GM21367 (cell line): Measurements from ENCODE around the gene ICA1L.

Source experiments
- ATAC-seq: cut with Tn5 transposase; IDR thresholded peaks from one replicate; pipeline ENCODE4 v1.9.1; 2021; ENCODE audit not compliant: unreplicated experiment

ICA1L gene

GRCh38 chr2:202786842-202787241 is 84.7 kb downstream of the ICA1L start:
- ATAC-seq, result no peak

GRCh38 chr2:202782940-202783558 is 88.5 kb downstream of the ICA1L start:
- no peak for ATAC-seq

DNA sequence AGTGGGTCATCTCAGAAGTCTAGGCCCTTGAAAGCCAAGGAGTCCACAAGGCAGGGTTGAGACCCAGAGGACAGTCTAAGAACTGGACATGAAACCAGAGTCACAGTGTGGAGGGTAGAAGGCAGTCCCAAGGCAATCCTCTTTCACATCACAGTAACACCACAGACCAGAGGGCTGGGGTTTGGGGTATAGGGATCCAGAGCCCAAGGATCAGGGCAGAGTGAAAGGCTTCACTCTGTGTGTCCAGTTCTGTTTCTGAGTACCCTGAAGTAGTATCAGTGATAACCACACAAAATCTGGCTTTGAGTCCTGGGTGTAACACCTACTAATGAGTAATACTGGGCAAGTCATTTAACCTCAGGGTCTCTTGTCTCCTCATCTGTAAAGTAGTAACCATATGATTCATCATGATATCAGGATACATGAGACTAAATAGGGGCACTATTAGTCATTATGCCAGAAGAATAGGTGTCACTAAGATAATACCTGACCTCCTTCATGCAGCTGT is 91.0 kb downstream of the ICA1L start:
- ATAC-seq, result peak; percentile 93

DNA sequence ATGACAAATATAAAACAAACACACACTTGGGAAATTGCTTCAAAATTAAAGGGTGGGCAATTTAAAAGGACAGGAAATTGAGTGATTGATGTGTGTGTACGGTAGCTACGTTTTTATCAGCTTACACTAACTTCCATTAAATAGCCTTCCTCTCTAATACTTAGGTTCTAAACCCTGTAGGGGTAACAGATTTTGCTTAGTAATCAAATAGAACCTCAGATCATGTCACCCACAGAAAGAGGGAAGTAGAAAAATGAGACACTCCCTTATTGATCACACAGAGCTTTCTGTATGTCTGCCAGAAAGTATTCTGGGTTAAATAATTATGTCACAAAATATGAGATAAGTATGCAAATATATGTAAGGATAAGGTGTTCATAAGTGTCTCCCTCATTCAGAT is 93.3 kb downstream of the ICA1L start:
- ATAC-seq, result no peak

DNA sequence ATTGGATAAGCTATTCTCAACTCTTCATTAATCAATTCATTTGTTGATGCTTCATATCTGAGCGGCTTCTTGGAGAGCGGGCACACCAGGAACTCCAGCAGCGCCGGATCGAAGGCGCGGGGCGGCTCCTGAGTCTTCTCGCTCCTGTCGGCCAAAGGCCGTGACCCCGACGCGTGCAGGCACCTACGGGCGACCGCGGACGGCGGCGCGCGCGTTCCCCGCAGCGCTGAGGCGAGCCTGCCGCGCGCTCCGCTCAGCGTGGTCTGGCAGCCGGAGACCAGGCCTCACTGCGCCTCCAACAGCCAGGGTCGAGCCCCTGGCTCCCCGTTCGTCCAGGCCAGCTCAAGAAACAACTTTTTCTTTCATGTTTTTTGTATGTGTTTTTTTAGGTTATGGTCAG is 97.5 kb downstream of the ICA1L start:
- ATAC-seq, result no peak

- no peak for ATAC-seq
Observed at GRCh38 chr2:202773301-202773973, 98.1 kb downstream of the ICA1L start.

GRCh38 chr2:202771741-202772460 is 99.7 kb downstream of the ICA1L start:
- no peak for ATAC-seq

GRCh38 chr2:202771336-202771735 is 100.2 kb downstream of the ICA1L start:
- ATAC-seq, result no peak

GRCh38 chr2:202769201-202769600 is 102.4 kb downstream of the ICA1L start:
- ATAC-seq, result no peak

- no peak for ATAC-seq
Observed at GRCh38 chr2:202768273-202768672, 103.3 kb downstream of the ICA1L start.

DNA sequence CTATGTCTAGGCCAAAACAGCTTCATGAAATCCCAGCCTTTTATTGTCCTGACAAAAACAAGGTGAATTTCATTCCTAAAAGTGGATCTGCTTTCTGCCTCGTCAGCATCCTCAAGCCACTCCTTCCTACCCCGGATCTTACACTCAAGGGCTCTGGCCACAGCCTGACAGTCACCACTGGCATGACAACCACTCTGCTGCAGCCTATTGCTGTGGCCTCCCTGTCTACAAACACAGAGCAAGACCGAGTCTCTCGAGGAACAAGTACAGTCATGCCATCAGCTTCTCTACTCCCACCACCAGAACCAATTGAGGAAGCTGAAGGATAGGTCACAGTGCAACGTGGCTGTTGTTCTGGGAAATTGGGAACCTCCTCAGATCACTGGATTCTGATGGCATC is 106.1 kb downstream of the ICA1L start:
- no peak for ATAC-seq

GRCh38 chr2:202764991-202765390 is 106.6 kb downstream of the ICA1L start:
- ATAC-seq, result no peak

DNA sequence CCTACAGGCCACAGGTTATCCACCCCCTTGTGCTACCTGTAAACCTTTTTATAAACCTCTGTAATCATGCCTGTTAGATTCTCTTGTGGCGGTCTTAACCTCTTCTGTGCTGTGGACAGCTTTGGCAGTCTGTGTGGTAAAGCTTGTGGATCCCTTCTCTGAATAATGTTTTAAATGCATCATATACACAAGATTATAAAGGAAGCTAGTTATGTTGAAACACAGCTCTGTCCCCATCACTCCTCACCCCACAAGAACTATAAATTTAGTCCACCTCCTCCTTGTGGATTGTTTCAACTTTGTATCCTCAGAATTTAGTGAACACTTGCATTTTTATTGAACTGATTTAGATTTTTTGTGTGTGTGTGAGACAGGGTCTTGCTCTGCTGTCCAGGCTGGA is 107.7 kb downstream of the ICA1L start:
- ATAC-seq, result no peak

DNA sequence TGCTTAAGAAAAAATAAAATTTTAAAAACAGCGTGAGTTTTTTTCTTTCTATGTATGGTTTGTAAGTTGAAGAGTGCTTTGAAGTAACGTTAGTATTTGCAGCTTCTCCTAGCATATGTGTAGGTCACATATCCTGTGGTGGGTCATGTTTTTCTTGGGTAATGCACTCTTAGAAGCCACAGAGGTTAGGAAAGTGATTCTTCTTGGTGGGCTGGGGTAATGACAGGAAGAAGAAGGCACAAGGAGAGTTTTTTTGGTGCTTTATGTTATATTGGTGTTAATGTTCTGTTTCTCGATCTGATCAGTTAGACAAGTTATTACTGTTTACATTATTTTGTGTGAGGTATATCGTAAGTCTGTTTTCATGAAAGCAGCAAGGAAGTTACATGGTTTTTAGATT is 109.0 kb downstream of the ICA1L start:
- ATAC-seq, result no peak

- ATAC-seq, result no peak
Observed at GRCh38 chr2:202760848-202761247, 110.7 kb downstream of the ICA1L start.

GRCh38 chr2:202758604-202759003 is 113.0 kb downstream of the ICA1L start:
- ATAC-seq, result no peak

- ATAC-seq, result no peak
Observed at GRCh38 chr2:202758128-202758527, 113.4 kb downstream of the ICA1L start.

- no peak for ATAC-seq
Observed at GRCh38 chr2:202757339-202757738, 114.2 kb downstream of the ICA1L start.

- no peak for ATAC-seq
Observed at GRCh38 chr2:202756598-202756997, 115.0 kb downstream of the ICA1L start.

DNA sequence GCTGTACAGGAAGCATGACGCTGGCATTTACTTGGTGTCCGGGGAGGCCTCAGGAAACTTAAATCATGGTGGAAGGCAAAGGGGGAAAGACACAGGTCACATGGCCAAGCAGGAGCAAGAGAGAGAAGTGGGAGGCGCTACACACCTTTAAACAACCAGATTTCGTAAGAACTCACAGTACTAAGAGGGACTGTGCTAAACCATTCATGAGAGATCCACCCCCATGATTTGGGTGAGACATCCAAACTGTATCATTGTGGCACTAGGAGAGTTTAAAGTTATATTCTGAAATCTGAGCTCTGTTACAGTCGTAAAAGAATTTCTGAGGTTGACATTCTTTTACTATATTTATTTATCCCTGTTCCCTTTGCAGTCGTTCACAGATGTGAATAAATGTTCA is 116.6 kb downstream of the ICA1L start:
- no peak for ATAC-seq

DNA sequence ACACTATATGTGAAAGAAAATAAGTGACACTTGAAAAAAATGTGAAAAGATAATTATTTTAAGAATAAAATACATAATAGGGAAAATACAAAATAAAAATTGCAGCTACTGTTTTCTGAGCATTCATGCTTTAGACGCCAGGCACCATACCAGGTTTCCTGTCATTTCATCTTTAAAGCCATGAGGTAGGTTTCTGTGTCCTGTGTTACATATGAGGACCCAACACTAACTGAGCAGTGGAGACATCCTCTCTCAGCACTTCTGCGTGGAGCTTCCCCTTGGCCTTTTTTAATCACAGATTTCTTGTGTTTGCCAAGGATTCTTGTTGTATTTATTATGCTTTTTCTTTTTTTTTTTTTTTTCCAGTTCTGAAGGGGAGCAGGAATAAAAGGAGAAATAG is 119.5 kb downstream of the ICA1L start:
- ATAC-seq, result no peak

- ATAC-seq, result no peak
Observed at GRCh38 chr2:202750763-202751427, 120.7 kb downstream of the ICA1L start.
